Ishikawa (cell line): Measurements from ENCODE around the gene MED13L.
A peak's percentile ranks its signal among the peaks of the same experiment; 100 is the strongest.

ENCODE experiments used
- CEBPB ChIP-seq: IDR thresholded peaks from 2 replicates; pipeline ENCODE4 v1.6.1; 2012
- CREB1 ChIP-seq: IDR thresholded peaks from 2 replicates; pipeline ENCODE4 v1.6.1; 2012; ENCODE audit warnings: low read depth
- EP300 ChIP-seq: IDR thresholded peaks from 2 replicates; pipeline ENCODE4 v1.6.1; 2012; ENCODE audit warnings: borderline replicate concordance
- FOXM1 ChIP-seq: IDR thresholded peaks from 2 replicates; pipeline ENCODE4 v1.6.1; 2012; ENCODE audit warnings: low read depth, borderline replicate concordance
- MAX ChIP-seq: IDR thresholded peaks from 2 replicates; pipeline ENCODE4 v1.6.1; 2012
- NFIC ChIP-seq: IDR thresholded peaks from 2 replicates; pipeline ENCODE4 v1.6.1; 2012
- TAF1 ChIP-seq: IDR thresholded peaks from 2 replicates; pipeline ENCODE4 v1.6.1; 2012; ENCODE audit warnings: low read depth, mild to moderate bottlenecking
- TCF12 ChIP-seq: IDR thresholded peaks from 2 replicates; pipeline ENCODE4 v1.6.1; 2012; ENCODE audit warnings: low read depth
- TEAD4 ChIP-seq: IDR thresholded peaks from 2 replicates; pipeline ENCODE4 v1.6.1; 2012
- YY1 ChIP-seq: IDR thresholded peaks from 2 replicates; pipeline ENCODE4 v1.6.1; 2012; ENCODE audit warnings: low read depth
- TF ChIP-seq, protein P1 (sequence below): IDR thresholded peaks from 2 replicates; pipeline ENCODE4 v1.6.1; 2012; ENCODE audit warnings: low read depth, mild to moderate bottlenecking
- TF ChIP-seq, protein P2 (sequence below): IDR thresholded peaks from 2 replicates; pipeline ENCODE4 v1.6.1; 2012

DNA sequence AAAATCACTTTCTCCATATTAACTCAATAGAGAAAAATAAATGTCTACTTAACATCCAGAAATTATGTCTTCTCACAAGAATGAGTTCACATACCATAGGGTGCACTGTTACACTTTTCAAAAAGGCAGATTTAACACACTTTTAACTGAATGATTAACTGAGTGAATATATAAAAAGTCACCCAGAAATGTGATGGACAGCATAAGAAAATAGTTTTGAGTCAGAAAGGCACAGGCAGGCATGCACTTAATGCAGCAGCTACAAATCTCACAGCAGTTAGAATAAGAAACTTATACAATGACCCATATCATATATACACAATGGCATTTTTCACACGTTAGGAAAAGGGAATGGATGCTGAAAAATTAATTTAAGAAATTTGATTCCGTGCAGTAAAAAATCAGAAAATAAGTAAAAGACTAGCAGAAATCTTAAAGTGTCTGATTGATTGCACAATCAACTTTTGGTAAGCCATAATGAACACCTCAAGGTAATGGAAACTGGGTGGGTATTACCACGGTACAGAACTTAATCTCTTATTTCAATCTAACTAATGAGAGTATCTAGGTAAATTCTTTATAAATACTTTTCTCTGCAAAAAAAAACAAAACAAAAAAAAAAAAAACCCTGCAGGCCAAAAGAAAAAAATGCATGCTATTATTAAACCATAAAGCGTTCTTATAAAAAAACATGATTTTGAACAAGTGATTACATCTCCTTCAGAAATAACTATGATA is 3.5 kb downstream of the MED13L start:
- TF ChIP-seq TEAD4 (no peak), MAX (no peak), TAF1 (no peak), CREB1 (no peak), EP300 (no peak), NFIC (no peak), CEBPB (peak; percentile 71), TCF12 (no peak), FOXM1 (no peak), YY1 (no peak)
- TF ChIP-seq, protein P1, sequence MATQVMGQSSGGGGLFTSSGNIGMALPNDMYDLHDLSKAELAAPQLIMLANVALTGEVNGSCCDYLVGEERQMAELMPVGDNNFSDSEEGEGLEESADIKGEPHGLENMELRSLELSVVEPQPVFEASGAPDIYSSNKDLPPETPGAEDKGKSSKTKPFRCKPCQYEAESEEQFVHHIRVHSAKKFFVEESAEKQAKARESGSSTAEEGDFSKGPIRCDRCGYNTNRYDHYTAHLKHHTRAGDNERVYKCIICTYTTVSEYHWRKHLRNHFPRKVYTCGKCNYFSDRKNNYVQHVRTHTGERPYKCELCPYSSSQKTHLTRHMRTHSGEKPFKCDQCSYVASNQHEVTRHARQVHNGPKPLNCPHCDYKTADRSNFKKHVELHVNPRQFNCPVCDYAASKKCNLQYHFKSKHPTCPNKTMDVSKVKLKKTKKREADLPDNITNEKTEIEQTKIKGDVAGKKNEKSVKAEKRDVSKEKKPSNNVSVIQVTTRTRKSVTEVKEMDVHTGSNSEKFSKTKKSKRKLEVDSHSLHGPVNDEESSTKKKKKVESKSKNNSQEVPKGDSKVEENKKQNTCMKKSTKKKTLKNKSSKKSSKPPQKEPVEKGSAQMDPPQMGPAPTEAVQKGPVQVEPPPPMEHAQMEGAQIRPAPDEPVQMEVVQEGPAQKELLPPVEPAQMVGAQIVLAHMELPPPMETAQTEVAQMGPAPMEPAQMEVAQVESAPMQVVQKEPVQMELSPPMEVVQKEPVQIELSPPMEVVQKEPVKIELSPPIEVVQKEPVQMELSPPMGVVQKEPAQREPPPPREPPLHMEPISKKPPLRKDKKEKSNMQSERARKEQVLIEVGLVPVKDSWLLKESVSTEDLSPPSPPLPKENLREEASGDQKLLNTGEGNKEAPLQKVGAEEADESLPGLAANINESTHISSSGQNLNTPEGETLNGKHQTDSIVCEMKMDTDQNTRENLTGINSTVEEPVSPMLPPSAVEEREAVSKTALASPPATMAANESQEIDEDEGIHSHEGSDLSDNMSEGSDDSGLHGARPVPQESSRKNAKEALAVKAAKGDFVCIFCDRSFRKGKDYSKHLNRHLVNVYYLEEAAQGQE = no peak
- TF ChIP-seq, protein P2, sequence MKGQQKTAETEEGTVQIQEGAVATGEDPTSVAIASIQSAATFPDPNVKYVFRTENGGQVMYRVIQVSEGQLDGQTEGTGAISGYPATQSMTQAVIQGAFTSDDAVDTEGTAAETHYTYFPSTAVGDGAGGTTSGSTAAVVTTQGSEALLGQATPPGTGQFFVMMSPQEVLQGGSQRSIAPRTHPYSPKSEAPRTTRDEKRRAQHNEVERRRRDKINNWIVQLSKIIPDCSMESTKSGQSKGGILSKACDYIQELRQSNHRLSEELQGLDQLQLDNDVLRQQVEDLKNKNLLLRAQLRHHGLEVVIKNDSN = no peak
